Body of pancreas (tissue), 4 donors: Measurements from ENCODE around the gene PDHX.

ENCODE experiments used
- POLR2A ChIP-seq, 3 donors: fragments of 450-650 bp; IDR thresholded peaks; one replicate each; pipeline ENCODE4 v1.6.1; 2016; ENCODE audit warnings: antibody characterized with exemption in 3 of 3, mild to moderate bottlenecking in 2 of 3
- TF ChIP-seq, protein P1 (sequence below), 7 experiments: fragments of 450-650 bp in 4 of 7; fragments of 200-600 bp in 3 of 7; sonication (generic) in 3 of 7; IDR thresholded peaks; one replicate each; pipeline ENCODE4 v1.5.1; 2016 to 2019; ENCODE audit warnings: antibody characterized with exemption in 7 of 7

DNA sequence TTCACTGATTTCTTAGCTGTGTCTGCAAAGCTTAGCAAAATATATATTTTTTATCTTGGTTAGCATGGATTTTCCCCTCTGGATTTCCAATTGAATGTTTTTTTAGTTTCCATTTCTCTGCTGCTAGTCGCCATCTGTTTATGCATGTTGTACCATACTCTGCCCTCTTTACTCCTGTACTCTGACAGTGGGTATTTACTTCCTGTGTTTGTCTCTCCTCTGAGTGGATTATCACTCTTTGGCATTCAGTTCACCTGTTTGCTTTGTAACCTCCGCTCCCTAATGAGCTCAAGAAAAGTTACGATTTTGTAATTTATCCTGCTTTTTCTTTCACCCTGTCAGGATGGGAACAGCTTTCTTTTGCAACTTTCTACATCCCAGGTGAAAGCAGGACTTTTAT lies 59.1 kb downstream of the PDHX start:
- TF ChIP-seq, protein P1, sequence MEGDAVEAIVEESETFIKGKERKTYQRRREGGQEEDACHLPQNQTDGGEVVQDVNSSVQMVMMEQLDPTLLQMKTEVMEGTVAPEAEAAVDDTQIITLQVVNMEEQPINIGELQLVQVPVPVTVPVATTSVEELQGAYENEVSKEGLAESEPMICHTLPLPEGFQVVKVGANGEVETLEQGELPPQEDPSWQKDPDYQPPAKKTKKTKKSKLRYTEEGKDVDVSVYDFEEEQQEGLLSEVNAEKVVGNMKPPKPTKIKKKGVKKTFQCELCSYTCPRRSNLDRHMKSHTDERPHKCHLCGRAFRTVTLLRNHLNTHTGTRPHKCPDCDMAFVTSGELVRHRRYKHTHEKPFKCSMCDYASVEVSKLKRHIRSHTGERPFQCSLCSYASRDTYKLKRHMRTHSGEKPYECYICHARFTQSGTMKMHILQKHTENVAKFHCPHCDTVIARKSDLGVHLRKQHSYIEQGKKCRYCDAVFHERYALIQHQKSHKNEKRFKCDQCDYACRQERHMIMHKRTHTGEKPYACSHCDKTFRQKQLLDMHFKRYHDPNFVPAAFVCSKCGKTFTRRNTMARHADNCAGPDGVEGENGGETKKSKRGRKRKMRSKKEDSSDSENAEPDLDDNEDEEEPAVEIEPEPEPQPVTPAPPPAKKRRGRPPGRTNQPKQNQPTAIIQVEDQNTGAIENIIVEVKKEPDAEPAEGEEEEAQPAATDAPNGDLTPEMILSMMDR (IDR thresholded peaks at IDR 0.05), result no peak
- TF ChIP-seq POLR2A (IDR thresholded peaks at IDR 0.05), result no peak
